ENCODE results near the gene TBCD. TPM values are rescaled to one million over a fixed set of nuclear protein-coding genes. Genes with fewer than 3 reads are reported as not detected.

Gene TBCD
- total RNA-seq, 1 donor = 22.5 TPM

GRCh38 chr17:82970067-82970466 is 218.2 kb downstream of the TBCD start:
- no peak for TF ChIP-seq CTCF (IDR thresholded peaks at IDR 0.05; ENCODE audit: insufficient read depth, low read depth, low read length)
- no peak for DNase-seq (ENCODE audit: low read depth)
- H3K4me3 ChIP-seq (ENCODE audit: low read depth, low read length) = no peak overlapping the region

- no peak for TF ChIP-seq CTCF (IDR thresholded peaks at IDR 0.05; ENCODE audit: insufficient read depth, low read depth, low read length)
These were observed 219.1 kb downstream of the TBCD start for GRCh38 chr17:82970818-82971590.

GRCh38 chr17:82972836-82973372 is 221.0 kb downstream of the TBCD start:
- TF ChIP-seq CTCF (IDR thresholded peaks at IDR 0.05; ENCODE audit: insufficient read depth, low read depth, low read length) = no peak
- no peak for DNase-seq (ENCODE audit: low read depth)
- no peak overlapping the region for H3K4me3 ChIP-seq (ENCODE audit: low read depth, low read length)

More at GRCh38 chr17:82970818-82971590, 219.1 kb downstream of the TBCD start:
- no peak for DNase-seq (ENCODE audit: low read depth)
- no peak overlapping the region for H3K4me3 ChIP-seq (ENCODE audit: low read depth, low read length)

GRCh38 chr17:82973456-82974135 is 221.7 kb downstream of the TBCD start:
- DNase-seq (ENCODE audit: low read depth) = no peak
- no peak overlapping the region for H3K4me3 ChIP-seq (ENCODE audit: low read depth, low read length)
- TF ChIP-seq CTCF (IDR thresholded peaks at IDR 0.05; ENCODE audit: insufficient read depth, low read depth, low read length) = no peak

GRCh38 chr17:82974136-82974952 is 222.5 kb downstream of the TBCD start:
- no peak for DNase-seq (ENCODE audit: low read depth)
- no peak overlapping the region for H3K4me3 ChIP-seq (ENCODE audit: low read depth, low read length)
- no peak for TF ChIP-seq CTCF (IDR thresholded peaks at IDR 0.05; ENCODE audit: insufficient read depth, low read depth, low read length)

- no peak for DNase-seq (ENCODE audit: low read depth)
- H3K4me3 ChIP-seq (ENCODE audit: low read depth, low read length) = no peak overlapping the region
- TF ChIP-seq CTCF (IDR thresholded peaks at IDR 0.05; ENCODE audit: insufficient read depth, low read depth, low read length) = no peak
These were observed 225.2 kb downstream of the TBCD start for GRCh38 chr17:82976982-82977488.
